Nephron (organoid): ENCODE data around the gene FAM222A.

Experiments used
- H3K27ac Mint-ChIP-seq, 3 experiments: 2 replicates each; pipeline ENCODE4 v1.8.0; 2020; ENCODE audit warnings: mixed read lengths in 3 of 3, mild to moderate bottlenecking in 2 of 3, moderate library complexity in 1 of 3
- H3K27me3 Mint-ChIP-seq: 2 replicates; pipeline ENCODE4 v1.8.0; 2021; ENCODE audit warnings: low read depth, mild to moderate bottlenecking, moderate library complexity, mixed read lengths
- H3K36me3 Mint-ChIP-seq: 2 replicates; pipeline ENCODE4 v1.8.0; 2020; ENCODE audit warnings: low read depth, mixed read lengths
- H3K4me1 Mint-ChIP-seq: 2 replicates; pipeline ENCODE4 v1.8.0; 2020; ENCODE audit warnings: mixed read lengths
- H3K4me3 Mint-ChIP-seq, 3 experiments: 2 replicates each; pipeline ENCODE4 v1.8.0; 2020; ENCODE audit warnings: mild to moderate bottlenecking in 3 of 3, mixed read lengths in 3 of 3, moderate library complexity in 2 of 3
- H3K9me3 Mint-ChIP-seq: 2 replicates; pipeline ENCODE4 v1.8.0; 2020; ENCODE audit warnings: mixed read lengths
- TF ChIP-seq, protein P1 (sequence below), 3 experiments: fragments of 200-600 bp; sonication (generic); IDR thresholded peaks; one replicate each; pipeline ENCODE4 v1.5.0; 2021; ENCODE audit warnings: antibody characterized with exemption in 3 of 3; ENCODE audit not compliant: unreplicated experiment in 3 of 3

Gene FAM222A

DNA sequence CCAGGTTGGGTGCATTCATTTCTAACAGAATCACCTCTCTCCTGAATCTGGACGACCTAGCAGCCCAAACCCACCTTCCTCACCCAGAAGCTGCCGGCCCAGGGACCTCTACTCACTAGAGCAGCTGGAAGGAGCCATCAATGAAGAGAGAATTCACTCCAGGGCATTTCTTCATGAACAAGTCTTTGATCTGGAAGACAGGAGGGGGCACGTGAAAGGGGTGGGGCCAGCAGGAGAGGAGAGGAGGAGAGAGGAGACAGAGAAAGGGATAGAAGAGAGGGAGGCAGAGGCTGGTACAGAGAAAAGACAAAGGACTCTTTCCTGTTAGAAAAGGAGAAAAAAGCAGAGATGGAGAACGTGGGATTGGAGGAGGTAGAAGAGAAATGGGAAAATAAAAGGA is 79.8 kb downstream of the FAM222A start:
- Mint-ChIP-seq H3K27me3 (peaks cover 1% of the 10 kb centered on the region), H3K4me3 (no peak overlapping the region), H3K36me3 (no peaks in the 10 kb centered on the region), H3K4me1 (no peaks in the 10 kb centered on the region), H3K9me3 (no peaks in the 10 kb centered on the region), H3K27ac (peak overlapping the region in 1 of 3 experiments; percentile 7)
- TF ChIP-seq, protein P1, sequence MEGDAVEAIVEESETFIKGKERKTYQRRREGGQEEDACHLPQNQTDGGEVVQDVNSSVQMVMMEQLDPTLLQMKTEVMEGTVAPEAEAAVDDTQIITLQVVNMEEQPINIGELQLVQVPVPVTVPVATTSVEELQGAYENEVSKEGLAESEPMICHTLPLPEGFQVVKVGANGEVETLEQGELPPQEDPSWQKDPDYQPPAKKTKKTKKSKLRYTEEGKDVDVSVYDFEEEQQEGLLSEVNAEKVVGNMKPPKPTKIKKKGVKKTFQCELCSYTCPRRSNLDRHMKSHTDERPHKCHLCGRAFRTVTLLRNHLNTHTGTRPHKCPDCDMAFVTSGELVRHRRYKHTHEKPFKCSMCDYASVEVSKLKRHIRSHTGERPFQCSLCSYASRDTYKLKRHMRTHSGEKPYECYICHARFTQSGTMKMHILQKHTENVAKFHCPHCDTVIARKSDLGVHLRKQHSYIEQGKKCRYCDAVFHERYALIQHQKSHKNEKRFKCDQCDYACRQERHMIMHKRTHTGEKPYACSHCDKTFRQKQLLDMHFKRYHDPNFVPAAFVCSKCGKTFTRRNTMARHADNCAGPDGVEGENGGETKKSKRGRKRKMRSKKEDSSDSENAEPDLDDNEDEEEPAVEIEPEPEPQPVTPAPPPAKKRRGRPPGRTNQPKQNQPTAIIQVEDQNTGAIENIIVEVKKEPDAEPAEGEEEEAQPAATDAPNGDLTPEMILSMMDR (IDR thresholded peaks at IDR 0.05; ENCODE audit: unreplicated experiment in 3 of 3), result no peak

DNA sequence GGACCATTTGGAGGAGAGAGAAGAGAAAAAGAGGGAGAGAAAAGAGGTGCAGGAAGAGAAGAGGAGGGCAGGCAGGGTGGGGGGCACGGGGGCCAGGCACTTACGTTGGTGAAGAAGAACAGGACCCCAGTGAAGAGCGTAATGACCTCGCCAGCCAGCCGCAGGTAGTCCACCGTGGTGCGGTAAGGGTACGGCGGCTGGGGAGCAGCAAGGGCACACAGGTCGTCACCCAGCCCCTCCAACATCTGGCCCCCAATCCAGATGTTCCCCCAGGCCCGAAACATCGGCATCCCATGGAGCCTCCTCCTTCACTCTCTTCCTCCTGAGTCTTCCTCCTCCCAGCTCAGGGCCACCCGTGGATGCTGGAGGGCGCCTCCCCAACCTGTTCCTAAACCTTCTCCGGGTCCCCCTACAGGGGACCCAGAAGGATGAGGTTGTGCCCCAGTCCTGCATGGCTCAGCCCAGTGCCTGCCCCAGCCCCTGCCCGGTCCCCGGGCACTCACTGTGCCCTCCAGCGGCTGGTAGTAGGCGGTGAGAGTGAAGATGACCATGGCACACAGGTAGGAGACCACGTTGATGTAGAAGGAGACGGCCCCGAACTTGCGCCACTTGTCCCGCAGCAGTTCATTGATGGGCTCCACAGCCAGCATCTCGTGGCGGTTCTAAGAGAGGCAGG is 80.3 kb downstream of the FAM222A start:
- peak overlapping the region in 1 of 3 experiments; percentile 7 for H3K27ac Mint-ChIP-seq
- no peak overlapping the region for H3K4me3 Mint-ChIP-seq
- H3K36me3 Mint-ChIP-seq, result no peaks in the 10 kb centered on the region
- TF ChIP-seq, protein P1 (IDR thresholded peaks at IDR 0.05; ENCODE audit: unreplicated experiment in 3 of 3), result no peak
- no peaks in the 10 kb centered on the region for H3K4me1 Mint-ChIP-seq
- no peaks in the 10 kb centered on the region for H3K9me3 Mint-ChIP-seq
- no peaks in the 10 kb centered on the region for H3K27me3 Mint-ChIP-seq

DNA sequence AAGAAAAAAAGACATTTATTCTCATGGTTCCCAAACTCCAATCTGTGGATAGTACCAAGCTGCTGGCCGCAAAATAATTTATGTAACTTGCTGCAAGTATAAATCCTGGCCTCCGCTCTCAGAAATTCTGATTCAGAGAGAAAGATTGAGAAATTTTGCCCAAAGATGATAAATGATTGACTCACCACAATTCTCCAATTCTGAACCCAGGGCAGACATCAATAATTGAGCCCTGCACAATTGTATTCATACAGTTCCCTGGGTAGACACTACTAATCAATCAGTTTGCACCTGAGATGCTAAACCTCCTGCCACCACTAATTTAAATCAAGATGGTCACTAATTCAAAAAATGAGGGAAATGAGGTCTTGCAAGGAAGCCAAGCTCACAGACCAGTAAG is 81.4 kb downstream of the FAM222A start:
- H3K9me3 Mint-ChIP-seq, result no peaks in the 10 kb centered on the region
- H3K4me3 Mint-ChIP-seq, result no peak overlapping the region
- no peaks in the 10 kb centered on the region for H3K27me3 Mint-ChIP-seq
- H3K4me1 Mint-ChIP-seq, result no peaks in the 10 kb centered on the region
- TF ChIP-seq, protein P1 (IDR thresholded peaks at IDR 0.05; ENCODE audit: unreplicated experiment in 3 of 3), result no peak
- H3K36me3 Mint-ChIP-seq, result no peaks in the 10 kb centered on the region
- no peak overlapping the region for H3K27ac Mint-ChIP-seq

DNA sequence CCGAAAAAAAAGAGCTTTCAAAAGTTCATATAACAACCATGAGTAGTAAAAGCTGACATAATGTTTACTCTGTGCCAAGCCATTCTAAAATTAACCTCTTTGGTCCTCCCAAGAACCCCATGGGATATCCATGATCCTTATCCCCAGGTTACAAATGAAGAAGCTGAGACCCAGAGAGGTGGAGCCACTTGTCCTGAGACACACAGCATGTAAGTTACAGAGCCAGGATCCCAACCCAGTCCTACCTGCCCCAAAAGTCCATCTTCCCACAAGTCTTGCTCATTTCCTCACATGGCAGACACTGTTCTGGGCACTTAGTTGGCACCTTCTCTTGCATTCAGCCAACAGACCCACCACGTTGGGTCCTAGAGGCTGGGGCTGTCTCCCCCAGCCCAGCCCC is 82.4 kb downstream of the FAM222A start:
- no peaks in the 10 kb centered on the region for H3K4me1 Mint-ChIP-seq
- H3K9me3 Mint-ChIP-seq, result no peaks in the 10 kb centered on the region
- H3K4me3 Mint-ChIP-seq, result no peak overlapping the region
- no peaks in the 10 kb centered on the region for H3K27me3 Mint-ChIP-seq
- no peak overlapping the region for H3K27ac Mint-ChIP-seq
- TF ChIP-seq, protein P1 (IDR thresholded peaks at IDR 0.05; ENCODE audit: unreplicated experiment in 3 of 3), result no peak
- no peaks in the 10 kb centered on the region for H3K36me3 Mint-ChIP-seq

DNA sequence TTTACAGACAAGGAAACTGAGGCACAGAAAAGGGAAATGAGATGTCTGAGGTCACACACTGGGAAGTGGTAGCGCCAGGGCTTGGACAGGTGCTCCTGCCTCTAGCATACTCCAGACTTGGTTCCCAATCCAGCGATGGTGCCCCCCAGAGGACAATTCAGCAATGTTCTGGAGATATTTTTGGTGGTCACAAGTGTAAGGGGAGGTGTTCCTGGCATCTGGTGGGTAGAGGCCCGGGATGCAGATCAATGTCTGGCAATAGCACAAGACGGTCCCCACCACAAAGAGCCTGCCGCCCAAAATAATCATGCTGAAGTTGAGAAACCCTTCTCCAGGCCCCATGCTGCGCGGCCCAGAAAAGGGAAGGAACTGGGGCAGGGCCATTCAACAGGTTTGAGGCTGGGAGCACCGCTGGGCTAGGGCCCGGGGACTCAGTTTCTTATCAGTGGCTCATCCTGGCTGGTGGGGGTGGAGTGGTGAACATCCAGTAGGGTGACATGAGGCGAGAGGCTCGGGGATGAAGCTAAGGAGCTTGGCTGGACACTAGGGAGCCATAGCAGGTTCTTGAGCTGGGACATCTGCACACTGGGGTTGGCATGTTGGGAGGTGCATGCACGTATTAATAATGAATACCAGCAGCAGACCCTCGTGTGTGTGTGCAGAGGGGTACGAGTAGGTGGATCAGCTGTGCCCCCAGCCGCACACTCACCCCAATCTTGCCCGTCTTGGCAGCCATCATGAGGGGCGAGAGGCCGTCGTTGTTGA is 84.5 kb downstream of the FAM222A start:
- no peaks in the 10 kb centered on the region for H3K27me3 Mint-ChIP-seq
- H3K4me3 Mint-ChIP-seq, result no peak overlapping the region
- H3K9me3 Mint-ChIP-seq, result no peaks in the 10 kb centered on the region
- no peak overlapping the region for H3K27ac Mint-ChIP-seq
- TF ChIP-seq, protein P1 (IDR thresholded peaks at IDR 0.05; ENCODE audit: unreplicated experiment in 3 of 3), result no peak
- H3K36me3 Mint-ChIP-seq, result no peaks in the 10 kb centered on the region
- H3K4me1 Mint-ChIP-seq, result no peaks in the 10 kb centered on the region
